ENCODE data around the gene RPS6KL1. TPM values are rescaled to one million over a fixed set of nuclear protein-coding genes. Genes with fewer than 3 reads are reported as not detected.

RPS6KL1 gene
- total RNA-seq, 1 experiment from 2014 or later, result not detected

- no peak for DNase-seq (ENCODE audit: low read depth)
These were observed 63.1 kb downstream of the RPS6KL1 start for GRCh38 chr14:74859757-74860552.

GRCh38 chr14:74858022-74858421 lies 65.0 kb downstream of the RPS6KL1 start:
- no peak for DNase-seq (ENCODE audit: low read depth)

- DNase-seq (ENCODE audit: low read depth), result no peak
These were observed 66.7 kb downstream of the RPS6KL1 start for GRCh38 chr14:74856366-74856765.

GRCh38 chr14:74855945-74856344 lies 67.1 kb downstream of the RPS6KL1 start:
- DNase-seq (ENCODE audit: low read depth), result no peak

GRCh38 chr14:74855021-74855420 lies 68.0 kb downstream of the RPS6KL1 start:
- DNase-seq (ENCODE audit: low read depth), result no peak

Other genes starting within 250 kb of the RPS6KL1 start
- 30.8 and 45.9 TPM in 2 replicates for gene AREL1, start 210.2 kb downstream of the RPS6KL1 start, total RNA-seq (2014; rRNA removed; shearing (Covaris generic))
- gene FCF1, start 210.1 kb downstream of the RPS6KL1 start, total RNA-seq (2014; rRNA removed; shearing (Covaris generic)), result 22.7 and 62.8 TPM in 2 replicates
- gene YLPM1, start 159.9 kb downstream of the RPS6KL1 start, total RNA-seq (2014; rRNA removed; shearing (Covaris generic)), result 14.0 and 14.1 TPM in 2 replicates
- gene PROX2, start 47.1 kb downstream of the RPS6KL1 start, total RNA-seq (2014; rRNA removed; shearing (Covaris generic)), result 0.03 TPM in 1 of 2 replicates, not detected in the other
- 67.9 and 80.2 TPM in 2 replicates for gene DLST, start 41.3 kb downstream of the RPS6KL1 start, total RNA-seq (2014; rRNA removed; shearing (Covaris generic))
- gene PGF, start 32.3 kb upstream of the RPS6KL1 start, total RNA-seq (2014; rRNA removed; shearing (Covaris generic)), result 74.0 and 76.1 TPM in 2 replicates
- gene EIF2B2, start 79.7 kb upstream of the RPS6KL1 start, total RNA-seq (2014; rRNA removed; shearing (Covaris generic)), result 124 and 154 TPM in 2 replicates
- gene MLH3, start 128.2 kb upstream of the RPS6KL1 start, total RNA-seq (2014; rRNA removed; shearing (Covaris generic)), result 4.7 and 4.9 TPM in 2 replicates
- gene ACYP1, start 140.8 kb upstream of the RPS6KL1 start, total RNA-seq (2014; rRNA removed; shearing (Covaris generic)), result 25.9 and 26.4 TPM in 2 replicates
- gene ZC2HC1C, start 146.4 kb upstream of the RPS6KL1 start, total RNA-seq (2014; rRNA removed; shearing (Covaris generic)), result 1.4 TPM in 1 of 2 replicates, not detected in the other
- 19.5 and 22.0 TPM in 2 replicates for gene NEK9, start 203.8 kb upstream of the RPS6KL1 start, total RNA-seq (2014; rRNA removed; shearing (Covaris generic))

Measured in HT1080 (cell line).